LoVo (cell line): Measurements from ENCODE around the gene TESMIN.
A peak's percentile ranks its signal among the peaks of the same experiment; 100 is the strongest.

ENCODE experiments used
- DNase-seq: peaks from one replicate; pipeline ENCODE4 v3.0.0-alpha.2; 2016; ENCODE audit warnings: low spot score

TESMIN gene

GRCh38 chr11:68683121-68683520 lies 68.2 kb downstream of the TESMIN start:
- DNase-seq: no peak

- DNase-seq: no peak
These were observed 68.8 kb downstream of the TESMIN start for GRCh38 chr11:68682531-68682961.

- DNase-seq: no peak
These were observed 70.6 kb downstream of the TESMIN start for GRCh38 chr11:68680541-68681231.

- DNase-seq: no peak
These were observed 73.3 kb downstream of the TESMIN start for GRCh38 chr11:68678031-68678441.

GRCh38 chr11:68677432-68677831 lies 73.9 kb downstream of the TESMIN start:
- DNase-seq: peak; percentile 52

- DNase-seq: no peak
These were observed 76.9 kb downstream of the TESMIN start for GRCh38 chr11:68674461-68674860.

- no peak for DNase-seq
These were observed 77.3 kb downstream of the TESMIN start for GRCh38 chr11:68673991-68674390.

- DNase-seq: no peak
These were observed 77.9 kb downstream of the TESMIN start for GRCh38 chr11:68673306-68673945.

- no peak for DNase-seq
These were observed 80.9 kb downstream of the TESMIN start for GRCh38 chr11:68670208-68670992.

GRCh38 chr11:68669301-68670090 lies 81.8 kb downstream of the TESMIN start:
- DNase-seq: no peak

GRCh38 chr11:68667511-68668500 lies 83.5 kb downstream of the TESMIN start:
- DNase-seq: no peak

GRCh38 chr11:68666849-68667248 lies 84.5 kb downstream of the TESMIN start:
- DNase-seq: no peak

- no peak for DNase-seq
These were observed 85.9 kb downstream of the TESMIN start for GRCh38 chr11:68665436-68665835.

- DNase-seq: no peak
These were observed 86.4 kb downstream of the TESMIN start for GRCh38 chr11:68664906-68665305.

GRCh38 chr11:68664141-68664540 lies 87.2 kb downstream of the TESMIN start:
- no peak for DNase-seq

GRCh38 chr11:68663482-68664010 lies 87.8 kb downstream of the TESMIN start:
- no peak for DNase-seq

GRCh38 chr11:68661697-68662603 lies 89.4 kb downstream of the TESMIN start:
- DNase-seq: no peak

GRCh38 chr11:68661014-68661413 lies 90.3 kb downstream of the TESMIN start:
- DNase-seq: no peak

GRCh38 chr11:68660066-68660810 lies 91.1 kb downstream of the TESMIN start:
- no peak for DNase-seq
